DND-41 (cell line): ENCODE data around the gene SLC27A2.

Source experiments
- CTCF ChIP-seq: IDR thresholded peaks from 2 replicates; pipeline ENCODE4 v1.5.1; 2012; ENCODE audit warnings: borderline replicate concordance, low read length, moderate library complexity, mild to moderate bottlenecking; ENCODE audit not compliant: poor library complexity, severe bottlenecking; ENCODE audit errors: extremely low read depth
- EZH2 ChIP-seq: IDR thresholded peaks from 3 replicates; pipeline ENCODE4 v1.6.1; 2012; ENCODE audit warnings: borderline replicate concordance, low read depth, mild to moderate bottlenecking, moderate library complexity, low read length, inconsistent platforms; ENCODE audit not compliant: severe bottlenecking

GRCh38 chr15:50138391-50138790, 43.6 kb upstream of the SLC27A2 start:
- TF ChIP-seq CTCF (peak; percentile 10), EZH2 (no peak)
